Peyer's patch (tissue), 4 donors: ENCODE results near the gene LZTS3.

Experiments used
- CTCF ChIP-seq, 6 experiments: fragments of 450-650 bp in 4 of 6; fragments of 200-600 bp in 2 of 6; sonication (generic) in 1 of 6; IDR thresholded peaks; one replicate each; pipeline ENCODE4 v1.5.1; 2017 to 2019; ENCODE audit warnings: antibody characterized with exemption in 6 of 6, mild to moderate bottlenecking in 3 of 6, moderate library complexity in 1 of 6
- POLR2A ChIP-seq, 2 donors: fragments of 450-650 bp; IDR thresholded peaks; one replicate each; pipeline ENCODE4 v1.5.1; 2017; ENCODE audit warnings: antibody characterized with exemption in 2 of 2, mild to moderate bottlenecking in 2 of 2, moderate library complexity in 2 of 2

- TF ChIP-seq CTCF (IDR thresholded peaks at IDR 0.05) (no peak), POLR2A (IDR thresholded peaks at IDR 0.05) (no peak)
These were observed 4.6 kb upstream of the LZTS3 start for GRCh38 chr20:3177746-3178485.
